Kidney (tissue), 14 donors: ENCODE measurements around the gene AUTS2. TPM values are rescaled to one million over a fixed set of nuclear protein-coding genes. Genes with fewer than 3 reads are reported as not detected.

Experiments
- DNase-seq, 5 donors: peaks; one replicate each; pipeline ENCODE4 v3.0.0-alpha.2; 2013 to 2020
- FAIRE-seq: peaks from 2 replicates; lab custom pipeline; 2012; peaks lifted over from hg19 to GRCh38; lab: Jason Lieb, UNC
- H3K27ac ChIP-seq, 2 donors: one replicate each; pipeline ENCODE4 v1.7.0; 2013; ENCODE audit warnings: low read depth in 2 of 2, low read length in 2 of 2, inconsistent platforms in 1 of 2
- H3K27me3 ChIP-seq: one replicate; pipeline ENCODE4 v1.7.1; 2013; ENCODE audit warnings: low read length, inconsistent platforms; ENCODE audit not compliant: control insufficient read depth, insufficient read depth
- H3K36me3 ChIP-seq, 3 donors: one replicate each; pipeline versions ENCODE4 v1.7.0 to v1.7.1; 2013; ENCODE audit warnings: low read length in 3 of 3, control low read depth in 1 of 3, inconsistent platforms in 1 of 3; ENCODE audit not compliant: insufficient read depth in 3 of 3, control insufficient read depth in 2 of 3
- H3K4me1 ChIP-seq, 3 donors: one replicate each; pipeline versions ENCODE4 v1.7.0 to v1.7.1; 2013; ENCODE audit warnings: low read length in 3 of 3, inconsistent platforms in 1 of 3, low read depth in 1 of 3; ENCODE audit not compliant: control insufficient read depth in 2 of 3, insufficient read depth in 2 of 3
- H3K4me3 ChIP-seq, 3 donors: one replicate each; pipeline versions ENCODE4 v1.7.0 to v1.8.1; 2013; ENCODE audit warnings: low read length in 3 of 3, control low read depth in 1 of 3, inconsistent platforms in 1 of 3
- H3K9ac ChIP-seq, 3 donors: one replicate each; pipeline versions ENCODE4 v1.7.0 to v1.7.1; 2013; ENCODE audit warnings: low read length in 3 of 3, control low read depth in 1 of 3, inconsistent platforms in 1 of 3
- H3K9me3 ChIP-seq, 3 donors: one replicate each; pipeline versions ENCODE4 v1.7.0 to v1.7.1; 2013; ENCODE audit warnings: low read length in 3 of 3, control low read depth in 1 of 3, inconsistent platforms in 1 of 3; ENCODE audit not compliant: control insufficient read depth in 2 of 3, insufficient read depth in 1 of 3
- CTCF ChIP-seq: IDR thresholded peaks from 3 replicates; pipeline ENCODE4 v1.5.1; 2012; ENCODE audit warnings: mild to moderate bottlenecking, moderate library complexity, borderline replicate concordance; ENCODE audit not compliant: insufficient read depth; ENCODE audit errors: extremely low read depth
- intact Hi-C: fragments of 100-400 bp; cut with DNase I; formaldehyde crosslinking; loops from one replicate; pipeline ENCODE4 v1.11.1; 2022
- polyA plus RNA-seq: library from polyadenylated mRNA; stranded (reverse); fragments of 350-450 nt; fragmentation: Illumina TruSeq; extraction: RNeasy Lipid Tissue Mini Kit (QIAGEN cat#74804); gene quantifications from one replicate; pipeline ENCODE4 v1.2.3, GENCODE V29; 2014; ENCODE audit warnings: low read depth, low replicate concordance; ENCODE audit not compliant: insufficient read depth
- total RNA-seq: library from RNA; stranded (reverse); fragmentation: NEBNext Ultra II Directional; extraction: Animal tissue kit (Norgen Biotek cat#: 25700); gene quantifications from one replicate; pipeline ENCODE4 v1.2.1, GENCODE V29; 2021
- donor health status: control.
- donor health status: control.
- donor health status: control.
- donor health status: control.
- donor health status: control.
- donor health status: DM: yes; HTN: yes; CAD: no.
- donor health status: Normal renal cell carcinoma (clear cell type).

The AUTS2 gene
- total and polyA plus RNA-seq, 2 donors from 2014 or later = 5.2 to 33.8 TPM

GRCh38 chr7:69811476-69812308 lies 213.4 kb downstream of the AUTS2 start:
- TF ChIP-seq CTCF = no peak
- FAIRE-seq (no peak), DNase-seq (peak in 1 of 5 donors; percentile 29)
- H3K4me1 ChIP-seq = no peaks in the 10 kb centered on the region
- H3K9me3 ChIP-seq = no peaks in the 10 kb centered on the region
- intact Hi-C loops = no loop called here
- no peak overlapping the region for H3K4me3 ChIP-seq
- no peak overlapping the region for H3K9ac ChIP-seq
- H3K27ac ChIP-seq = no peak overlapping the region
- H3K27me3 ChIP-seq = no peaks in the 10 kb centered on the region
- no peaks in the 10 kb centered on the region for H3K36me3 ChIP-seq

- no peaks in the 10 kb centered on the region for H3K4me1 ChIP-seq
- no peak for DNase-seq
- TF ChIP-seq CTCF = no peak
- H3K4me3 ChIP-seq = no peak overlapping the region
- no peaks in the 10 kb centered on the region for H3K27me3 ChIP-seq
- H3K36me3 ChIP-seq = no peaks in the 10 kb centered on the region
- FAIRE-seq = no peak
- H3K9ac ChIP-seq = no peak overlapping the region
- no peak overlapping the region for H3K27ac ChIP-seq
- no peaks in the 10 kb centered on the region for H3K9me3 ChIP-seq
- intact Hi-C loops = no loop called here
Observed at GRCh38 chr7:69812756-69813155, 214.5 kb downstream of the AUTS2 start.

- DNase-seq = no peak
- Histone ChIP-seq H3K9me3 (no peaks in the 10 kb centered on the region), H3K9ac (no peak overlapping the region), H3K4me3 (no peak overlapping the region), H3K27me3 (no peaks in the 10 kb centered on the region), H3K27ac (no peak overlapping the region), H3K4me1 (no peaks in the 10 kb centered on the region), H3K36me3 (no peaks in the 10 kb centered on the region)
- intact Hi-C loops = no loop called here
- no peak for FAIRE-seq
- no peak for TF ChIP-seq CTCF
Observed at GRCh38 chr7:69813637-69814240, 215.5 kb downstream of the AUTS2 start.
